GM21423 (cell line): ENCODE data around the gene DRAP1.

ENCODE experiments used
- ATAC-seq: cut with Tn5 transposase; IDR thresholded peaks from one replicate; pipeline ENCODE4 v1.9.1; 2021; ENCODE audit warnings: mild to moderate bottlenecking, moderate library complexity; ENCODE audit not compliant: unreplicated experiment

Gene DRAP1

DNA sequence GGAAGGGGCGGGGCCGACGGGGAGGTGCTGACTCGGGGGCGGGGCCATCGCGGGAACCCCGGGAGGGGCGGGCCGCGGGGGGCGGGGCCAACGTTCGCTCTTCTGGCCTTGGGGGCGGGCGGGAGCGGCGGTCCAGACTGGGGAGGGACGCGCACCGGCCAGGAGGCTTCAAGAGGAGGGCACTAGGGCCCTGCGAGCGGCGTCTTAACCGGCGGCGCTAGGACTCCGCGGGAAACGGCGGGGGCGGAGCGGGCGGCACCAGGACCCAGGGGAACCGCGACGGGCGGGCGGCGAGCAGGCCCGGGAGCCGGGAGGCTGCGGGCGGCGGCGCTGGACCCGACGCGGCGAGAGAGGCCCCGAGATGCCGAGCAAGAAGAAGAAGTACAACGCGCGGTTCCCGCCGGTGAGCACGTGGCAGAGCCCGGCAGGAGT, at the start of gene DRAP1:
Gene DRAP1 (plus strand): TSS at position 286 of the 432 bp plus-strand sequence. CDS start 76 bp downstream, at position 362.
- ATAC-seq: peak; percentile 87

DNA sequence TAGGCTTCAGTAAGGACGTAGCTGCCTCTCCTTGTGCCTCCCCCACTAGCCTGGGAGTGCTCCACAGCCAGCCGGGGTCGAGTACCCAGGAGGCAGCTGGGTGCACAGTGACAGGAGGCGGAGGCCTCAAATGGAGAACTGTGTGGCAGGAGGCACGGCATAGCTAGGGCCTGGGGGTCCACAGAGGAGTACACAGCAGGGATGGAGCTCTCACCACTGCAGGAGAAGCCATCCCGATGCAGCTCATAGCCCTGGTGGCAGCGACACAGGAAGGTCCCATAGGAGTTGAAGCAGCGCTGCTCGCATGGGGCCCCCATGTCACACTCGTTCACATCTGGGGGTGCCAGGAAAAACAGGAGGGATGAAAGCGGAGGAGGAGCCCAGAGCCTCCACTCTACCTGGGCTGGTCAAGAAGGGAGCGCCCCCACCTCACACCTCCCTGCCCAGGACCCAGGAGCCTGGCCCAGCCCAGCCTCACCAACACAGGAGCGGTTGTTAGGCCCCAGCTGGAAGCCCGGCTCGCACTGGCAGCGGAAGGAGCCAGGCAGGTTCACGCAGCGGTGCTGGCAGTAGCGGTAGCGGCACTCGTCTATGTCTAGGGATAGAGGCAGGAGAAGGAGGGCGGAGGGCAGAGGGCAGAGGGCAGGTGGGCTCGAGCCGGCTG, 49.5 kb upstream of the DRAP1 start:
- ATAC-seq: no peak

GRCh38 chr11:65870307-65870658, 48.9 kb upstream of the DRAP1 start:
- no peak for ATAC-seq

DNA sequence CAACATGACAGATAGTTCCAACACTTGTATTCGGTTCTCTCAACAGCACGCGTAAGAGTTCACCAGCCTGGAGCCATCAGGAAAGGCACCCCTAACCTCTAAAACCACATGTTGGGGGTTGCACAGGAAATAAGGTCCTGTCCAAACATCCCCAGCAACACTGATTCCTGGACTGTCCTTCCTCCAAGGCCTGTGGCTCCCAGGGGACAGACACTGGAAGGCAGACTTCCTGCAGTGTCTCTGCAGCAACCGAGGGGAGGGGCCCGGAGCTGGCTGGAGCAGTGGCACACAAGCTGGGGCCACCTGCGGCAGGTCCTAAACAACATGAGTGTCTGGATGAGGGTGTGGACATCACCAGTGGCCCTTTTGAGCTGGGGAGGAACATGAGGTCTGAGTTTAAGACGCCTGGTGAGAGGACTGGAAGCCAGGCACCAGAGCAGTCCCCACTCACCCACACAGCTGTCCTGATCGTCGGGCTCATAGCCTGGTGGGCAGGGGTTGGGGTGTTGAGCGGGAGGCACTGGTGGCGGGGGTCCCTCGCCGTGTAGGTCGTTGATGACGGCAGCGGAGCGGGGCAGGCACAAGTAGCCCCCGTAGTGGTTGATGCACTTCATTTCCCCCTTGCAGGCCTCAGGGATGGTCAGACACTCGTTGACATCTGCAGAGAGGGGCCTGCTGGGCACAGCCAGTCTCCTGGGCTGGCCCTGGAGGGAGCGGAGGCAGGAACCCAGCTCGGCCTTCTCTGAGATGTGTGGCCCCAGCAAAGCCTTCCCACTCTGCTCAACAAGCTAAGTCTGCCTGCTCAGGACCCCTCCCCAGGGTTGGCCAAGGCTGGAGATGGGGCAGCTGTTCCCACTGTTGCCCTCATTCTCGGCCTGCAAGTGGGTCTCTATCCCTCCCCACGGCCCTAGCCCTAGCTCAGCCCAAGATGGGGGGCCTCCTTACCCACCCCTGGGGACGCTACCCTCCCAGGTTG, 48.2 kb upstream of the DRAP1 start:
- ATAC-seq: no peak

DNA sequence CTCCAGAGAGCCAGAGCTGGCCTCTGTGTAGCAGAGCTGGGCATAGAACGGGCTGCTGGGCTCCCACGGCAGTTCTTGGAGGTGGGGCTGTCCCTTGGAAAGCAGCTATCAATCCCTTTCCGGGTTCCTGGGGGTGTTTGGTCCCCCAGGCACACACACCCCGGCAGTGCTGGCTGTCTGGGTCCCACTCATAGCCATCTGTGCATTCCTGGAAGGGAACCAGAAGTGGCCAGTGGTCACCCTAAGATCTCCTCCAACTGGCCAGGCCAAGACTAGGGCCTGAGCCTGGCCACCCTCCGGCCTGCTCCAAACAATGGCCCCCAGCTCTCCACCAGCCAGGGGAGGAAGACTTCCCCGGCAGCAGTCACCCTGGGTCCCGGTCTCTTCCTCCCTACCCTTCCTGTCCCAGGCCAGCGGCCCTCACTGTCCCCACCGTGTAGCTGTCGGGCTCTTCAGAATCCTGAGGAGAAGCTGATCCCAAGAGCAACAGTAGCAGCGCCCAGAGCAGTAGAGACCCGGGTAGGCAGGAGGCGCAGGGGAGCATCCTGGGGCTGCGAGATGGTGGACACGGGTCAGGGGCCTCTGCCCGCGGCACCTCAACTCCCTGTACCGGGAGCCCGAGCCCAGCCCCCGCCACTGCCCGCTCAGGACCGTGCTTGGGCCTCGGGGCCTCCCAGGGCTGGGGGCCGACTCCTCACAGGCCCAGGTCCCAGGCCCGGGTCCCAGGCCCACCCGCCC, 47.2 kb upstream of the DRAP1 start:
- ATAC-seq: no peak

DNA sequence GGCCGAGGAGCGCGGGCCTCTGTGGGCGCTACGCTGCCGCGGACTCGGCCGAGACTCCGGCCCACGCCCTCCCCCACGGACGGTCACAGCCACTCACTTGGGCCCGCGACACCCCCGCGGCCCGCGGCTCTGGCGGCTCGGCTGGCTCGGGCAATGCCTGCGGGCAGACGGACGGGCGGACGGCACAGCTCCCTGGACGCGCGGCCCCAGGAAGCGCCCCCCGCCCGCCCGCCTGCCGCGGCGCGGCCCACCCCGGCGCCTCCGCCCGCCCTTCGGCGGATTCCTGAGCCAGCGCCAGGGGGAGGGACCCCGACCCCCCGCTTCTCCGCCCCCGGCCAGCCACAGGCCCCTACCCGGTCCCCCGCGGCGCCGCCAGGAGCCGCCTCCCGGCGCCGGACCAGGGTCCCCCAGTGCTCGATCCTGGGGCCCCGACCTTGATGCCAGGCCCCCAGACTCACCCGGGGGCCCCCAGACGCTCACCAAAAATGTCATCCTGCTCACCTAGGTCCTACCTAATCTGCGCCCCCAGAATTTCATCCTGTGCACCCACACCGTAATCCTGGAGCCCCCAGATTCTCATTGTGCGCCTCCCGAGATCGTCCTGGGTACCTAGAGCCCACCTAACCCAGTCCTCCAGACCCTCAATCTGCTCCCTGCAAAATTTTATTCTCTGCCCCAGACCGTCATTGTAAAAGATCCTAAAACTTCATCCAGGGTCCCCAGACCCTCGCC, 46.5 kb upstream of the DRAP1 start, which contains the start of gene EFEMP2:
Gene EFEMP2 (minus strand): TSS at position 215 of the 732 bp plus-strand sequence. CDS start 446 bp downstream, outside the sequence.
- no peak for ATAC-seq

GRCh38 chr11:65873318-65874156, 45.7 kb upstream of the DRAP1 start:
- peak; percentile 79 for ATAC-seq

DNA sequence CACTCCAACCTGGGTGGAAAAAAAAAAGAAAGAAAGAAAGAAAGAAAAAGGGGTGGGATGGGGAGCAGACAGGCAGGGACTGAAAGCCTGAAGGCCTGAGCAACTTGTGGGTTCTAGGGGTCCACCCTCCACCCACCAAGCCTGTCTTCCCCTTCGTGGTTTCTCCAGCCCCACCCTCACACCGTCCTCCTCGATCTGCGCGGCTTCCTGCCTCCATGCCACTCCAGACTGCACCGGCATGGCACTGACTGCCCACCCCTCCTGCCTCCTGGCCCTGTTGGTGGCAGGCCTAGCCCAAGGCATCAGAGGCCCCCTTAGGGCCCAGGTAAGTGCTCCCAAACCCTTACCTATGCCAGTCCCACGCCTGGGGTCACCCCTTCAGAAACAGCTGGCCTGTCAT, 39.6 kb upstream of the DRAP1 start, which contains the start of gene CTSW:
Gene CTSW (plus strand): TSS at position 221 of the 400 bp plus-strand sequence. CDS start 18 bp downstream, at position 239.
- no peak for ATAC-seq

GRCh38 chr11:65880027-65880426, 39.2 kb upstream of the DRAP1 start:
- ATAC-seq: no peak

DNA sequence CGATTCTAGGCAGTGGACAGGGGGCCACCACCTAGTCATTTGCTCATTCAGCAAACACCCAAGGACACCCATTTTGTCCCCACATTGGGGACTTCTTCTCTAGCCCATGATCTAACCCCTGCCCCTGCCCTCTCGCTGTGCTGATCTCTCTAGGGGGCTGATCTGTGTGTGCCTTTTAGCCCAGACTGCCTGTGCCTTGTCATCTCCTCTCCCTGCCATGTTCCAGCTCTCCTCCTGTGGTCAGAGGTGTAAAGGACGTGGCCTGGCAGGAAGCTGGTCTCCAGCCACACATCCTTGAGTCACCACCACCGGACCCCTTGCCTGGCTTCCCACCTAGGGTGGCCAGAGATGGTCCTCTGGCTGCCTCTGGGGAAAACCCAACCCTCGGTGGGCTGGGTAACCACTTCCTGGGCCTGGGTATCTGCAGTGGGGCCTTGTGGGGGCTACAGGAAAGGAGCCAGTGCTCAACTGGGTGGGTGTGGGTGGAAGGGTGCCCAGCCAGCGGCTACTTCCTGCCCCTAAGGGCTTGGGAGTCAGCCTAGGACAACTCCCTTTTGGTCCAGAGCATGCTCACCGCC, 38.3 kb upstream of the DRAP1 start:
- no peak for ATAC-seq

GRCh38 chr11:65882120-65883057, 36.8 kb upstream of the DRAP1 start:
- ATAC-seq: no peak

DNA sequence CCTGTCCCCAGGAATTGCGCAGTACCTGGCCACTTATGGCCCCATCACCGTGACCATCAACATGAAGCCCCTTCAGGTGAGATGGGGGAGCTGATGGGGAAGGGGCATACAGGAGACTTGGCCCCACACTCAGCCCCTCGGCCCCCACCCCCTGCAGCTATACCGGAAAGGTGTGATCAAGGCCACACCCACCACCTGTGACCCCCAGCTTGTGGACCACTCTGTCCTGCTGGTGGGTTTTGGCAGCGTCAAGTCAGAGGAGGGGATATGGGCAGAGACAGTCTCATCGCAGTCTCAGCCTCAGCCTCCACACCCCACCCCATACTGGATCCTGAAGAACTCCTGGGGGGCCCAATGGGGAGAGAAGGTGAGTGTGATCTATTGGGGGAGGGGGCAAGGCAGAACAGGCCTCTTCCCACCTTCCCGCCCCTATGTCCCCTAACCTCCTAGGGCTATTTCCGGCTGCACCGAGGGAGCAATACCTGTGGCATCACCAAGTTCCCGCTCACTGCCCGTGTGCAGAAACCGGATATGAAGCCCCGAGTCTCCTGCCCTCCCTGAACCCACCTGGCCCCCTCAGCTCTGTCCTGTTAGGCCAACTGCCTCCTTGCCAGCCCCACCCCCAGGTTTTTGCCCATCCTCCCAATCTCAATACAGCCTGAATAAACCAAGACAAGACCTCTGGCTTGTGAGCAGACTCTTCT, 36.0 kb upstream of the DRAP1 start:
- ATAC-seq: no peak

DNA sequence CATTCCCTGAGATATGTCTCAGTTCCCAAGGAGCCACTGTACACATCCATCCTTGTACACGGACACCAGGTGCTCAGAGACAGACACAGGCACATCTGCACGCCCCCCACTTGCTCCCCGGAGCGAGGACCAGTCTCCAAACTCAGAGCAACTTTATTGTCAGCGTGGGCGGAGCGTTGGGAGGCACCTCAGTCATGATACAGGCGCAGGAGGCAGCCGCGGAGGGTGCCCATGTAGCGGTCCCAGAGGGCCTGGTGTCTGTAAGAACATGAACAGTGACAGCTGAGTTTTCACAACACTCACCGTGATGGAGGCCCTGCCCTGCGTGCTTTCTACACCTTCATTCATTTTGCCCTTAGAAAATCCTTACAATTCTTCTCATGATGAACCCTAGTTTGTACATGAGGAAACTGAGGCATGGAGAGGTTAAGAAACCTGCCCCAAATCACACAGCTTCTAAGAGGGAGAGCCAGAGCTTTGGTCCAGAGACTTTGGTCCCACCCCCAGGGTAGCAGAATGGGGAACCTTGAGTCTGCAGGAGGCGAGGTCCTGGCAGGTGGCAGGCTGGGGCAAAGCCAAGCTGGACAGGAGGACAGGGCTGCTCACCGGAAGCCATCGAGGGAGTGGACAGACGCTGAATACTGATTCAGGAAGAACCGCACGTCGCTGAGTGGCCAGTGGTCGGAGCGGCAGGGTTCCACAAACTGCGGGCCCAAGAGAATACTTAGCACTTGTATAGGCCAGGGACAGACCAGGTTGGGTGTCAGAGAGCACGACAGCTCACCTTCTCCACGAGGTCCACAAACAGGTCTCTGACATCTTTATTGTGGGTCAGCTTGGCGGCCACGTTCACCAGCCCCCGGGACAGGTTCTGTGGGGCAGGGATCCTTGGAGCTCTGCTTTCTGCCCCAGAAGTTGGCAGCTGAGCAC, 35.2 kb upstream of the DRAP1 start:
- ATAC-seq: no peak

GRCh38 chr11:65884716-65885092, 34.5 kb upstream of the DRAP1 start:
- no peak for ATAC-seq

- no peak for ATAC-seq
These were observed 34.0 kb upstream of the DRAP1 start for GRCh38 chr11:65885231-65885630.

GRCh38 chr11:65885808-65886536, 33.3 kb upstream of the DRAP1 start:
- no peak for ATAC-seq
